GM04503 (cell line): ENCODE results near the gene ARHGAP18.

ENCODE experiments used
- DNase-seq: peaks from one replicate; pipeline ENCODE4 v3.0.0-alpha.2; 2012; ENCODE audit warnings: low read depth

The ARHGAP18 gene

GRCh38 chr6:129691709-129692108 is 18.3 kb downstream of the ARHGAP18 start:
- DNase-seq = no peak

GRCh38 chr6:129691043-129691640 is 18.8 kb downstream of the ARHGAP18 start:
- no peak for DNase-seq

DNA sequence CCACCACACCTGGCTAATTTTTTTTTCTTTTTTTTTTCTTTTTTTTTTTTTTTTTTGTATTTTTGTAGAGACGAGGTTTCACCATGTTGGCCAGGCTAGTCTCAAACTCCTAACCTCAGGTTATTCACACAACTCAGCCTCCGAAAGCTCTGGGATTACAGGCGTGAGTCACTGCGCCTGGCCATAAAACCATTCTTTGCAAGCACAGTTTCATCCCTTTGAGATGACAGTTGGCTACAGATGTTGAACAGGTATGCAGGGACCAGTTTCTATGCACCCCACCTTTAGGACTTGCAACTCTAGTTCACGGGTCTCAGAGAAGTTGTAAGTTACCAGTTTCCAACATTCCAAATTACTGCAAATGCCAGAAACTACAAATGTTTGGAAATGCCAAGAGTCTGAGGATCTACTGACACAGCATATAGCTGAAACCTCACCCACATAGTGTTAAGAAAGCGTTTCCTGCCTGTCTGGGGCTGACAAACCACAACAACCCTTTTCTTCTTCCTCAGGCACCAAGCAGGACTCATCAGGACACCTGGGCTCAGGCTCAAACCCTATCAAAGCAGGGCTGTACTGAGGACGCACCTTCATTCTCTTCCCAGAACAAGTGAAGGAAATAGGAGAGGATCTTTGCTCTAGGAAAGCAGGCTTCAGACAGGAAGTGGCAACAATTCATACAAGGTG is 22.9 kb downstream of the ARHGAP18 start:
- no peak for DNase-seq

GRCh38 chr6:129685662-129686031 is 24.3 kb downstream of the ARHGAP18 start:
- no peak for DNase-seq

DNA sequence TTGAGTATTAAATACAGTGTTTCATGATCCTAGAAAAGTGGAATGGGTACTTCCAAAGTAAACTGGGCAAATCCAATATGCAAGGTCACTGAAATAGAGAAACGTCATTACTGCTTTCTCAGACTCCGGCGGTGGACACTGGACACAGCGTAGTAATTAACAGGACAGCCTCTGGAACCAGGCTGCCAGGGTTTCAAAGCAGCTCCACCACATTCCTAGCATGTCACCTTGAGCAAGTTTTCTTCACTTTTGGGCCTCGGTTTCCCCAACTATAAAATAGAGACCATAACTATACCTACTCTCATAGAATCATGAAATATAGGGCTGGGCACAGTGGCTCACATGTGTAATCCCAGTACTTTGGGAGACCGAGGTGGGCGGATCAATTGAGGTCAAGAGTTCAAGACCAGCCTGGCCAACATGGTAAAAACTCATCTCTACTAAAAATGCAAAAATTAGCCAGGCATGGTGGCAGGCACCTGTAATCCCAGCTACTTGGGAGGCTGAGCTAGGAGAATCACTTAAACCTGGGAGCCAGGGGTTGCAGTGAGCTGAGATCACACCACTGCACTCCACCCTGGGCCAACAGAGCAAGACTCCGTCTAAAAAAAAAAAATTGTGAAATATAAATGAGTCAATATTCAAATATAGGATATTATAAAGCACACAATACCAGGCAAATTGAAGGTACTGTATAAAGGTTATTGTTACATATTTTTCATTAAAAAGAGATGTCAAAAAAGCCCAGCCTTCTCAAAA is 24.9 kb downstream of the ARHGAP18 start:
- DNase-seq = no peak

DNA sequence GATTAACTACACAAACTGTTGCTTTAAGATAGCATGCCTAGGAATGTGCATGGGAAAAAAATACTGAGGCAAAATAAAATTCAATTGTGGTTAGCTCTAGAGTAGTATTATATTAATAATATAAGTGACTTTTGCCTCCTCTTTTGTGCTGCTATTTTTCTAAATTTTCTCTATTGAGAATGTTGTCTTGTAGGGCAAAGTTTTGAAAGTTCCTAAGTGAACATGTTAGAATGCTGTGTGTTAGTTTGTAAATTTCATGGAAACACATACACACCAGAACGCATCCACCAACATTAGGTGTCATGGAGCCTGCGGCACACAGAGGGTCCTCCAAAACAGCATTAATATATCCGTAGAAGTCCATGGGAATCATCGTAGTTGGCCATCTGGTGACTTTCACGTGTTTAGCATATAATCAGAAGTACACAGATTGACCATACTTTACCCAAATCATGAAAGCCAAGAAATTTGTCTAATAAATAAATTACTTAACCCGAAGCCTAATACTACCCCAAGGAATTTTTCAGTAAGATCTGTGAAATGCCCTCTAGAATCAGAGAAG is 25.6 kb downstream of the ARHGAP18 start:
- DNase-seq = no peak

DNA sequence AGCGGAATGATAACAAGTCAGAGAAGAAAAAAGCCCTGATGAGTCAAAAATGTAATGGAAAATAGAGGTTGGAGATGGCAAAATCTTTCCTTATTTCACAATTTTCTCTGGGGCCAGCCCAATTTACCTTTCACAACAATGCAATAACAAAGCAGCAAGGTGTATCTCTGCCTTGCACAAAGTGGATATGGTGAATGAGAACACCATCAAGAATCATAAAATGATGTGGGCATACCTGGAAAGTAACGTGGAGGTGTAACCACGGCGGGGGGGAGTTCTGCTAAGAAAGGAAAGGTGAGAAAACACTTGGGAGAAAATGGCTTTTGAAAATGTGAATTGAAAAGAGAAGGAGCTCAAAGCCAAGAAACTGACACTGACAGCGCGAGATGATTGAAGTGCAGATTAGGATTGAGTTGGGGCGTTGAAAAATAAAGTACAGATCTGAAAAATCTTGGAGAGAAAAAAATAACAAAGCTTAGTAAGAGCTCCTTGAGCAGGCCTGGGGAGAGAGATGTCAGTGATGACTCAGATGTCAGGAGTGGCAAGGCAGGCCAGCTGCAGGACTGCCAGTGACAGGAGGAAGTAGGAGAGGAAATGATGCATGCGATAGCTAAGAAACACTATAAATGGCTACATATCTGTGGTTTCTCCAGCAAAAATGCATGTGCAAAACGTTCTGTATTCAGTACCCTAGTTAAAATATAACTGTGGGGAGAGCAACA is 26.2 kb downstream of the ARHGAP18 start:
- DNase-seq = peak; percentile 95

GRCh38 chr6:129681913-129682205 is 28.1 kb downstream of the ARHGAP18 start:
- no peak for DNase-seq

DNA sequence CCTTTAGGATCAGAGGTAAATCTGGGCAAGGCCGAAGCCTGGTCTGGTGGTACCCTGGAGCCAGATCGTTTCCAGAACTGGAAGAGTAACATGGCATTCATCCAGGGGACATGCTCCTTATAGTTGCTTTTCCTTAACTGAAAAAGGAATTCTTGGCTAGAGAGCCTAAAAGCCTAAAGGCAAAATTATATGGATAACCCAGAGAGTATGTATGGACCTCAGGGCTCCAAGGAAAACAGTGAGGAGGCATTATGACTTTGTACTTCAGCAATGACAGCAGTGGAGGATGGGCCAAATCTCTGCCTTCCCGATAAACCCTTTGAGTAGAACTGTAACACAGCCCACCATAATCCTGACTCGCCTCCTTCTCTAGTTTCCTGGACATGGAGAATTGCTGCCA is 29.3 kb downstream of the ARHGAP18 start:
- DNase-seq = no peak

GRCh38 chr6:129679758-129680157 is 30.2 kb downstream of the ARHGAP18 start:
- DNase-seq = no peak

- peak; percentile 35 for DNase-seq
Observed at GRCh38 chr6:129679275-129679674, 30.7 kb downstream of the ARHGAP18 start.

GRCh38 chr6:129678463-129678862 is 31.5 kb downstream of the ARHGAP18 start:
- DNase-seq = no peak

- no peak for DNase-seq
Observed at GRCh38 chr6:129677620-129678325, 32.2 kb downstream of the ARHGAP18 start.

DNA sequence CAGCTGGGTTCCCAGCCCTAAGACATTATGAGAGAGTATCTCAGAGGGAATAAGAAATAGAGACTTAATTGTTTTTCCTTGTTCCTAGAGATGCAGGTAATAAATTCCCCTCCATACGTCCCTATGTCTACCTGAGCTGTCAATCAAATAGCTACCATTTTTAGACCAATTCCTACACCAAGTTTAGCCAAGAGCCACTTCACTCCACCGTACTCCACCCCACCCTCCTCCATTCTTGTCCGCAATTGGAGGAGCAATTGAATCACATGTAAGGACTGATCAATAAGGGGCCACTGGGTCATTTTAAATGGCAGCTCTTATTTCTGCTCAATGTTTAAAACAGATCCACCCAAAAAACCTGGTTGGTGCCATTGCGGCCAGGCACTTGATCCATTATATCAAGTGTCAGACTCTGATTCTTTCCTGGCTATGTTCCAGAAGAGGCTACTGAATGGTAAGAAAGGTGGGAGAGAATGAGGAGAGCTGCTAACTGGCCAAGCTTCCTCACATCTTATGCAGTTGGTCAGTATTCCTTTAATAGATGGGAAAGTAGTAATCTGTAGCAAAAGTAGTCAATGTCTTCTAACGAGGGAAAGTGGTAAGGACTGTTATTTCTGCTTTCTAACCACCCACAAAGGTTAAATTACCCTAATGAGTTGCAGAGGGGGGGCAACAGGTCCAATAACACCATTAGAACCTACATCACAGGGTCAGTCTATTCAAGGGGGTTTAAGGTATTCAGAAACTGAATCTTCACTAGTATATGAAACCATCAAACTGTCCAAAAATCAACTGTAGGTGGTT is 34.1 kb downstream of the ARHGAP18 start:
- no peak for DNase-seq

GRCh38 chr6:129673748-129674147 is 36.2 kb downstream of the ARHGAP18 start:
- no peak for DNase-seq

DNA sequence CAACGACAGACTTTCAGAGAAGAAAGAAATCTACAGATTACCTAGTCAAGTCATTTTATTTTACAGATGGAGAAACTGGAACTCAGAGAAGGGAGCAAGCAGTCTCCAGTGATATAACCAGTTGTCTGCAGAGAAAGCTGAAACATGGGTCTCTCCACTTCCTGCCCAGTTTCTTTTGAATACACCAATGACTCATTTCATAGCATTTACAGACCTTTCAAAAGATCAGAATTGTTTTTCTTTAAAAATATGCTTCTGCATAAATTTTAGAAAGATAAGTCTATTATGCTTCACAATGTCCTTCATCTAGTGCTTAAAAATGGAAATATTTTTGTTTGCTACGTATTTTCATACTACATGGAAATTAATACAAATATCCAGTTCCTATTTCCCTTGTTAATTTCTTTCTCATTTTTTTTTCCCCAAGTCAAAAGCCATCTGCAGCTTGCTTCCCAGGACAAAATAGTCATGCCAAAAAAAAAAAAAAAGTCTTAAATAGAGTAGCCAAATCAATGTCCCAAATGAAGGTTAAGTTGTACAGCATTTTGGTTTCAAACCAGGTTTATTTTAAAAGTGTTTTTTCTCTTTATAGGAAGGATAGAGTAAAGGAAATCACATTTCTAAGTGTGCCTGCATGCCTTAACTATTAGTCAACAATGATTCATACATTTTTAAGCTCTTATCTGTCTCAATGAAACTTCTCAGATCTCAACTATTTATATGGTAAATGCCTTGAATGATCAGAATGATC is 36.9 kb downstream of the ARHGAP18 start:
- peak; percentile 34 for DNase-seq

GRCh38 chr6:129672341-129672682 is 37.7 kb downstream of the ARHGAP18 start:
- DNase-seq = no peak

- no peak for DNase-seq
Observed at GRCh38 chr6:129671442-129672340, 38.3 kb downstream of the ARHGAP18 start.

DNA sequence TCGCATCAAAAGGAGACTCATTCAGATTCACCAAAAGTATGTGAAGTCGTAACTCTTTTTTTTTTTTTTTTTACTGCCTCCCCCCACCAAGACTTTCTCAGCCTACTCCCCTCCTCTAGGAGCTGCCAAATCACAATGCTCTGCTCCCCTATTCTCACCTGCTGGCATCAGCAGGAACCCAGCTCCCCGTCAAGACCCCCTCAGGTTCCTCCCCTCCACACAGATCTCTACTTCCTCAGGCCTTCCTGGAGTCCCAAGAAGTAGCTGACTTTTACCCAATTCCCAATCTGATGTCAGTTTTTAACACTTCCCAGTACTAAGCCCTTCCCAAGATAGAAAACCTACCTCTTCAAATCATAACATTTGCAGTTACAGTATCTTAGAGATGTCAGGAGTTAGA is 39.3 kb downstream of the ARHGAP18 start:
- no peak for DNase-seq
